Transverse colon (tissue), 3 donors: ENCODE results near the gene SSTR4.

ENCODE experiments used
- POLR2A ChIP-seq: fragments of 450-650 bp; IDR thresholded peaks from one replicate; pipeline ENCODE4 v1.6.1; 2016; ENCODE audit warnings: antibody characterized with exemption, mild to moderate bottlenecking, moderate library complexity
- TF ChIP-seq, protein P1 (sequence below), 5 experiments: fragments of 200-600 bp in 3 of 5; fragments of 450-650 bp in 2 of 5; sonication (generic) in 3 of 5; IDR thresholded peaks; 1 replicate in 2 of 5; 2 replicates in 3 of 5; pipeline ENCODE4 v1.5.1; 2016 to 2017; ENCODE audit warnings: antibody characterized with exemption in 5 of 5, inconsistent platforms in 3 of 5, mild to moderate bottlenecking in 2 of 5, moderate library complexity in 1 of 5

DNA sequence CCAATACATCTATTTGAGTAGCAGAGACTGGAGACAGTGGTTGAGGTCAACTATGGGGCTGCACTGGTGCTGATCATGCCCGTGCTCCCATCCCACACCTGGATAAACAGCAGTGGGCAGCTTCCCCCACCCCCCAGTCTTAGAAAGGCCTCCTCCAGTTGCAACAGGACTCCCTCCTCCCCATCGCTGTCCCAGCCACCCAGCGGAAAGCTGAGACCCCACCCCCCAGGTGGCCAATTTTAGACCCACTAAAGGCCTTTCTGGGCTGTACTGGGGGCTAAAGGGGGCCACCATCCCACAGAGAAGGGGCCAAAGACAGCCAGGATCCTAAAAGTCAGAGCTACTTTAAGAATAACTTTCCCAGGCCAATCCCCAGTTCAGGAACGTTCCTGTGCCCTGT lies 1.2 kb upstream of the SSTR4 start:
- TF ChIP-seq, protein P1, sequence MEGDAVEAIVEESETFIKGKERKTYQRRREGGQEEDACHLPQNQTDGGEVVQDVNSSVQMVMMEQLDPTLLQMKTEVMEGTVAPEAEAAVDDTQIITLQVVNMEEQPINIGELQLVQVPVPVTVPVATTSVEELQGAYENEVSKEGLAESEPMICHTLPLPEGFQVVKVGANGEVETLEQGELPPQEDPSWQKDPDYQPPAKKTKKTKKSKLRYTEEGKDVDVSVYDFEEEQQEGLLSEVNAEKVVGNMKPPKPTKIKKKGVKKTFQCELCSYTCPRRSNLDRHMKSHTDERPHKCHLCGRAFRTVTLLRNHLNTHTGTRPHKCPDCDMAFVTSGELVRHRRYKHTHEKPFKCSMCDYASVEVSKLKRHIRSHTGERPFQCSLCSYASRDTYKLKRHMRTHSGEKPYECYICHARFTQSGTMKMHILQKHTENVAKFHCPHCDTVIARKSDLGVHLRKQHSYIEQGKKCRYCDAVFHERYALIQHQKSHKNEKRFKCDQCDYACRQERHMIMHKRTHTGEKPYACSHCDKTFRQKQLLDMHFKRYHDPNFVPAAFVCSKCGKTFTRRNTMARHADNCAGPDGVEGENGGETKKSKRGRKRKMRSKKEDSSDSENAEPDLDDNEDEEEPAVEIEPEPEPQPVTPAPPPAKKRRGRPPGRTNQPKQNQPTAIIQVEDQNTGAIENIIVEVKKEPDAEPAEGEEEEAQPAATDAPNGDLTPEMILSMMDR (IDR thresholded peaks at IDR 0.05): no peak
- TF ChIP-seq POLR2A: no peak
